ENCODE measurements around the gene CSAD. TPM values are rescaled to one million over a fixed set of nuclear protein-coding genes. Genes with fewer than 3 reads are reported as not detected.

CSAD gene
- polyA plus RNA-seq, 1 donor (not counting 4 experiments of a cell fraction or from before 2014, with no cell fraction given): 19.5 TPM

GRCh38 chr12:53152390-53152789, 28.3 kb downstream of the CSAD start:
- Histone ChIP-seq H3K9me1 (ENCODE audit: control insufficient read depth, extremely low read depth, insufficient read depth, low read length) (no peaks in the 10 kb centered on the region), H3K79me2 (ENCODE audit: control insufficient read depth, insufficient read depth, low read length) (no peaks in the 10 kb centered on the region), H3K4me2 (ENCODE audit: control insufficient read depth, extremely low read depth, insufficient read depth, low read depth, low read length) (no peak overlapping the region), H3K27ac (ENCODE audit: control insufficient read depth, insufficient read depth, low read length) (no peak overlapping the region), H3K9me3 (ENCODE audit: control insufficient read depth, low read depth, low read length) (no peaks in the 10 kb centered on the region), H3K9ac (ENCODE audit: control insufficient read depth, extremely low read depth, insufficient read depth, low read length) (no peak overlapping the region), H2AFZ (ENCODE audit: control insufficient read depth, low read length) (no peak overlapping the region), H3K27me3 (ENCODE audit: control insufficient read depth, extremely low read depth, insufficient read depth, low read length) (no peaks in the 10 kb centered on the region), H4K20me1 (ENCODE audit: control insufficient read depth, extremely low read depth, insufficient read depth, low read length) (no peaks in the 10 kb centered on the region), H3K36me3 (ENCODE audit: control insufficient read depth in 2 of 2, extremely low read depth in 1 of 2, insufficient read depth in 2 of 2, low read length in 2 of 2) (no peaks in the 10 kb centered on the region), H3K4me3 (ENCODE audit: control insufficient read depth in 2 of 3, extremely low read depth in 1 of 3, insufficient read depth in 2 of 3, low read depth in 1 of 3, low read length in 3 of 3) (no peak overlapping the region), H3K4me1 (ENCODE audit: control insufficient read depth, extremely low read depth, insufficient read depth, low read length) (no peaks in the 10 kb centered on the region)
- FAIRE-seq (no peak), DNase-seq (ENCODE audit: low read depth, low spot score) (no peak)
- TF ChIP-seq EZH2 (IDR thresholded peaks at IDR 0.05; ENCODE audit: low read length): no peak
- TF ChIP-seq CTCF (optimal IDR thresholded peaks at IDR 0.05 in 1 of 3, IDR thresholded peaks at IDR 0.05 in 1 of 3, conservative IDR thresholded peaks at IDR 0.05 in 1 of 3; ENCODE audit: extremely low read depth in 1 of 3, insufficient read depth in 2 of 3, low read length in 3 of 3): no peak
- dilution Hi-C loops (cut with MboI; ENCODE audit: extremely low pct_ligation_motif_present, low sequenced_read_pairs): no loop called here

DNA sequence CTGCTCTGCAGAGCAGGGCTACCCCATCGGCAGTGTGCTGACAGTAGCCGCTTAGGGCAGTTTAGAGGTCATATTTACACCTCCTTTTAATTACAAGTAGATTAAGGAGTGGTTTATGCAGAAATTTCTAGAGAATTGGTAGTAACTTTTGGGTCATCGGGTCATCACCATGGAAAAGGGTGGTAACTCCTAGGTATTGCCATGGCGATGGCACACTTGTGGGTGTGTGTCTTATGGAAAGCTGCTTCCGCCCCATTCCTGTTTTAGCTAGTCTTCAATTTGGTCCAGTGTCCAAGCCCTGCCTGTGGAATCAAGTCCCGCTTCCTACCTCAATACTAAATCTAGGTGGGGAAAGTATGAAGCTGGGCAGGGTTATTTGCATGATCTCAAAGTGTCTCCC, 29.7 kb downstream of the CSAD start:
- Histone ChIP-seq H2AFZ (ENCODE audit: control insufficient read depth, low read length) (no peak overlapping the region), H3K27ac (ENCODE audit: control insufficient read depth, insufficient read depth, low read length) (no peak overlapping the region), H3K4me1 (ENCODE audit: control insufficient read depth, extremely low read depth, insufficient read depth, low read length) (no peaks in the 10 kb centered on the region), H3K36me3 (ENCODE audit: control insufficient read depth in 2 of 2, extremely low read depth in 1 of 2, insufficient read depth in 2 of 2, low read length in 2 of 2) (no peaks in the 10 kb centered on the region), H4K20me1 (ENCODE audit: control insufficient read depth, extremely low read depth, insufficient read depth, low read length) (no peaks in the 10 kb centered on the region), H3K79me2 (ENCODE audit: control insufficient read depth, insufficient read depth, low read length) (no peaks in the 10 kb centered on the region), H3K4me3 (ENCODE audit: control insufficient read depth in 2 of 3, extremely low read depth in 1 of 3, insufficient read depth in 2 of 3, low read depth in 1 of 3, low read length in 3 of 3) (no peak overlapping the region), H3K4me2 (ENCODE audit: control insufficient read depth, extremely low read depth, insufficient read depth, low read depth, low read length) (no peak overlapping the region), H3K9me1 (ENCODE audit: control insufficient read depth, extremely low read depth, insufficient read depth, low read length) (no peaks in the 10 kb centered on the region), H3K9me3 (ENCODE audit: control insufficient read depth, low read depth, low read length) (no peaks in the 10 kb centered on the region), H3K27me3 (ENCODE audit: control insufficient read depth, extremely low read depth, insufficient read depth, low read length) (no peaks in the 10 kb centered on the region), H3K9ac (ENCODE audit: control insufficient read depth, extremely low read depth, insufficient read depth, low read length) (no peak overlapping the region)
- DNase-seq (ENCODE audit: low read depth, low spot score) (no peak), FAIRE-seq (no peak)
- TF ChIP-seq EZH2 (IDR thresholded peaks at IDR 0.05; ENCODE audit: low read length) (no peak), CTCF (optimal IDR thresholded peaks at IDR 0.05 in 1 of 3, IDR thresholded peaks at IDR 0.05 in 1 of 3, conservative IDR thresholded peaks at IDR 0.05 in 1 of 3; ENCODE audit: extremely low read depth in 1 of 3, insufficient read depth in 2 of 3, low read length in 3 of 3) (no peak)
- dilution Hi-C loops (cut with MboI; ENCODE audit: extremely low pct_ligation_motif_present, low sequenced_read_pairs): no loop called here

Measured in keratinocyte (primary cell).